ENCODE measurements around the gene SMOC1.

The SMOC1 gene

GRCh38 chr14:69928111-69928523 lies 48.9 kb downstream of the SMOC1 start:
- H3K4me1 Mint-ChIP-seq (ENCODE audit: low read depth), result no peaks in the 10 kb centered on the region
- intact Hi-C loops (cut with micrococcal nuclease), result no loop called here
- H3K27me3 Mint-ChIP-seq, result peaks cover 16% of the 10 kb centered on the region
- no peaks in the 10 kb centered on the region for H3K36me3 Mint-ChIP-seq (ENCODE audit: low read depth)
- H3K4me3 Mint-ChIP-seq, result no peak overlapping the region
- H3K9me3 Mint-ChIP-seq, result no peaks in the 10 kb centered on the region
- no peak overlapping the region for H3K27ac Mint-ChIP-seq

GRCh38 chr14:69930780-69931379 lies 51.7 kb downstream of the SMOC1 start:
- Mint-ChIP-seq H3K9me3 (no peaks in the 10 kb centered on the region), H3K4me1 (ENCODE audit: low read depth) (no peaks in the 10 kb centered on the region), H3K27me3 (peaks cover 15% of the 10 kb centered on the region), H3K27ac (no peak overlapping the region), H3K4me3 (no peak overlapping the region), H3K36me3 (ENCODE audit: low read depth) (no peaks in the 10 kb centered on the region)
- intact Hi-C loops (cut with micrococcal nuclease), result no loop called here

GRCh38 chr14:69931960-69932359 lies 52.7 kb downstream of the SMOC1 start:
- Mint-ChIP-seq H3K36me3 (ENCODE audit: low read depth) (no peaks in the 10 kb centered on the region), H3K27ac (no peak overlapping the region), H3K27me3 (peaks cover 12% of the 10 kb centered on the region), H3K4me3 (no peak overlapping the region), H3K4me1 (ENCODE audit: low read depth) (no peaks in the 10 kb centered on the region), H3K9me3 (no peaks in the 10 kb centered on the region)
- intact Hi-C loops (cut with micrococcal nuclease), result no loop called here

- peaks cover 12% of the 10 kb centered on the region for H3K27me3 Mint-ChIP-seq
- H3K4me3 Mint-ChIP-seq, result no peak overlapping the region
- H3K36me3 Mint-ChIP-seq (ENCODE audit: low read depth), result no peaks in the 10 kb centered on the region
- no peaks in the 10 kb centered on the region for H3K4me1 Mint-ChIP-seq (ENCODE audit: low read depth)
- H3K27ac Mint-ChIP-seq, result no peak overlapping the region
- intact Hi-C loops (cut with micrococcal nuclease), result no loop called here
- no peaks in the 10 kb centered on the region for H3K9me3 Mint-ChIP-seq
These were observed 53.2 kb downstream of the SMOC1 start for GRCh38 chr14:69932391-69932790.

GRCh38 chr14:69933623-69934275 lies 54.5 kb downstream of the SMOC1 start:
- Mint-ChIP-seq H3K27ac (no peak overlapping the region), H3K36me3 (ENCODE audit: low read depth) (no peaks in the 10 kb centered on the region), H3K4me3 (no peak overlapping the region), H3K4me1 (ENCODE audit: low read depth) (no peaks in the 10 kb centered on the region), H3K27me3 (peaks cover 11% of the 10 kb centered on the region), H3K9me3 (no peaks in the 10 kb centered on the region)
- intact Hi-C loops (cut with micrococcal nuclease), result no loop called here

GRCh38 chr14:69937367-69938081 lies 58.3 kb downstream of the SMOC1 start:
- H3K4me1 Mint-ChIP-seq (ENCODE audit: low read depth), result no peaks in the 10 kb centered on the region
- peaks cover 12% of the 10 kb centered on the region for H3K27me3 Mint-ChIP-seq
- no peak overlapping the region for H3K4me3 Mint-ChIP-seq
- H3K9me3 Mint-ChIP-seq, result no peaks in the 10 kb centered on the region
- intact Hi-C loops (cut with micrococcal nuclease), result no loop called here
- no peaks in the 10 kb centered on the region for H3K36me3 Mint-ChIP-seq (ENCODE audit: low read depth)
- no peak overlapping the region for H3K27ac Mint-ChIP-seq

- no peak overlapping the region for H3K4me3 Mint-ChIP-seq
- no peak overlapping the region for H3K27ac Mint-ChIP-seq
- intact Hi-C loops (cut with micrococcal nuclease), result no loop called here
- H3K4me1 Mint-ChIP-seq (ENCODE audit: low read depth), result no peaks in the 10 kb centered on the region
- H3K9me3 Mint-ChIP-seq, result no peaks in the 10 kb centered on the region
- H3K27me3 Mint-ChIP-seq, result peaks cover 16% of the 10 kb centered on the region
- H3K36me3 Mint-ChIP-seq (ENCODE audit: low read depth), result no peaks in the 10 kb centered on the region
These were observed 59.5 kb downstream of the SMOC1 start for GRCh38 chr14:69938751-69939150.

GRCh38 chr14:69941768-69942742 lies 62.8 kb downstream of the SMOC1 start:
- Mint-ChIP-seq H3K4me3 (no peak overlapping the region), H3K36me3 (ENCODE audit: low read depth) (no peaks in the 10 kb centered on the region), H3K9me3 (peaks cover 10% of the 10 kb centered on the region), H3K4me1 (ENCODE audit: low read depth) (no peaks in the 10 kb centered on the region), H3K27ac (no peak overlapping the region), H3K27me3 (peaks cover 14% of the 10 kb centered on the region)
- intact Hi-C loops (cut with micrococcal nuclease), result no loop called here

- no peak overlapping the region for H3K27ac Mint-ChIP-seq
- peaks cover 14% of the 10 kb centered on the region for H3K27me3 Mint-ChIP-seq
- no peak overlapping the region for H3K4me3 Mint-ChIP-seq
- H3K9me3 Mint-ChIP-seq, result peaks cover 10% of the 10 kb centered on the region
- H3K36me3 Mint-ChIP-seq (ENCODE audit: low read depth), result no peaks in the 10 kb centered on the region
- no peaks in the 10 kb centered on the region for H3K4me1 Mint-ChIP-seq (ENCODE audit: low read depth)
- intact Hi-C loops (cut with micrococcal nuclease), result no loop called here
These were observed 64.0 kb downstream of the SMOC1 start for GRCh38 chr14:69943084-69943780.

- Mint-ChIP-seq H3K4me3 (no peak overlapping the region), H3K27me3 (peaks cover 9% of the 10 kb centered on the region), H3K27ac (no peak overlapping the region), H3K9me3 (peaks cover 10% of the 10 kb centered on the region), H3K4me1 (ENCODE audit: low read depth) (no peaks in the 10 kb centered on the region), H3K36me3 (ENCODE audit: low read depth) (no peaks in the 10 kb centered on the region)
- intact Hi-C loops (cut with micrococcal nuclease), result no loop called here
These were observed 66.1 kb downstream of the SMOC1 start for GRCh38 chr14:69945347-69945746.

- H3K4me1 Mint-ChIP-seq (ENCODE audit: low read depth), result no peaks in the 10 kb centered on the region
- no peak overlapping the region for H3K4me3 Mint-ChIP-seq
- no peaks in the 10 kb centered on the region for H3K36me3 Mint-ChIP-seq (ENCODE audit: low read depth)
- H3K27me3 Mint-ChIP-seq, result peaks cover 7% of the 10 kb centered on the region
- H3K27ac Mint-ChIP-seq, result no peak overlapping the region
- H3K9me3 Mint-ChIP-seq, result peaks cover 10% of the 10 kb centered on the region
- intact Hi-C loops (cut with micrococcal nuclease), result no loop called here
These were observed 66.7 kb downstream of the SMOC1 start for GRCh38 chr14:69945912-69946311.

- H3K4me1 Mint-ChIP-seq (ENCODE audit: low read depth), result no peaks in the 10 kb centered on the region
- no peak overlapping the region for H3K4me3 Mint-ChIP-seq
- no peak overlapping the region for H3K27ac Mint-ChIP-seq
- H3K27me3 Mint-ChIP-seq, result peaks cover 4% of the 10 kb centered on the region
- intact Hi-C loops (cut with micrococcal nuclease), result no loop called here
- H3K36me3 Mint-ChIP-seq (ENCODE audit: low read depth), result no peaks in the 10 kb centered on the region
- peaks cover 10% of the 10 kb centered on the region for H3K9me3 Mint-ChIP-seq
These were observed 69.1 kb downstream of the SMOC1 start for GRCh38 chr14:69948351-69948750.

GRCh38 chr14:69951263-69951662 lies 72.0 kb downstream of the SMOC1 start:
- no peak overlapping the region for H3K4me3 Mint-ChIP-seq
- intact Hi-C loops (cut with micrococcal nuclease), result no loop called here
- H3K9me3 Mint-ChIP-seq, result no peaks in the 10 kb centered on the region
- H3K27me3 Mint-ChIP-seq, result peaks cover 9% of the 10 kb centered on the region
- H3K27ac Mint-ChIP-seq, result no peak overlapping the region
- H3K4me1 Mint-ChIP-seq (ENCODE audit: low read depth), result no peaks in the 10 kb centered on the region
- H3K36me3 Mint-ChIP-seq (ENCODE audit: low read depth), result no peaks in the 10 kb centered on the region
